GM12875 (cell line): ENCODE measurements around the gene MAPK1IP1L.
A peak's percentile ranks its signal among the peaks of the same experiment; 100 is the strongest.
"Not testable (repeated sequence)": the region's sequence is repeated elsewhere in the genome, so short reads cannot be mapped to it uniquely, and the experiment has no call there.

ENCODE experiments used
- H3K4me3 ChIP-seq: one replicate; pipeline ENCODE4 v1.5.1; 2011; ENCODE audit warnings: low read depth, low read length, control low read depth
- CTCF ChIP-seq: IDR thresholded peaks from 2 replicates; pipeline ENCODE4 v1.5.1; 2011; ENCODE audit warnings: low read depth, mild to moderate bottlenecking, control low read depth, inconsistent platforms, low read length, moderate library complexity, borderline replicate concordance; ENCODE audit not compliant: insufficient read depth

MAPK1IP1L gene

GRCh38 chr14:55051423-55052268 lies at the start of gene MAPK1IP1L:
Gene MAPK1IP1L (plus strand): TSS chr14:55051647. CDS start chr14:55061684, 10,037 bp downstream.
- TF ChIP-seq CTCF, result peak; percentile 100
- H3K4me3 ChIP-seq, result peak within 1 kb of the TSS; percentile 100

GRCh38 chr14:55005071-55005470 lies 46.4 kb upstream of the MAPK1IP1L start:
- TF ChIP-seq CTCF, result no peak
- no peak overlapping the region for H3K4me3 ChIP-seq

GRCh38 chr14:55015006-55015405 lies 36.4 kb upstream of the MAPK1IP1L start:
- H3K4me3 ChIP-seq, result no peak overlapping the region
- no peak for TF ChIP-seq CTCF

- H3K4me3 ChIP-seq, result no peak overlapping the region
- no peak for TF ChIP-seq CTCF
These were observed 31.4 kb upstream of the MAPK1IP1L start for GRCh38 chr14:55019968-55020554.

GRCh38 chr14:55024365-55024764 lies 27.1 kb upstream of the MAPK1IP1L start:
- not testable (repeated sequence) for H3K4me3 ChIP-seq

- peak overlapping the region; percentile 99 for H3K4me3 ChIP-seq
- TF ChIP-seq CTCF, result no peak
These were observed 25.5 kb upstream of the MAPK1IP1L start for GRCh38 chr14:55025948-55026347.

- peak overlapping the region; percentile 99 for H3K4me3 ChIP-seq
- TF ChIP-seq CTCF, result no peak
These were observed 25.0 kb upstream of the MAPK1IP1L start for GRCh38 chr14:55026441-55026792.
